PC-9 (cell line): ENCODE data around the gene EPHB2. TPM values are rescaled to one million over a fixed set of nuclear protein-coding genes. Genes with fewer than 3 reads are reported as not detected.

Experiments used
- BruUV-seq: library from RNA; stranded (reverse); fragments of 400-500 nt; replicated peaks from 2 replicates; lab custom pipeline; 2021; lab: Mats Ljungman, UMichigan
- CTCF ChIA-PET: fragments of 300-600 bp; sonication (Branson Sonifier 250); formaldehyde crosslinking; loops from one replicate; lab custom pipeline; 2022; ENCODE audit warnings: antibody characterized with exemption; lab: Charles Lee
- POLR2A ChIA-PET: fragments of 300-600 bp; sonication (Branson Sonifier 250); formaldehyde crosslinking; loops from one replicate; lab custom pipeline; 2022; ENCODE audit warnings: antibody characterized with exemption; ENCODE audit not compliant: unreplicated experiment; lab: Charles Lee
- DNase-seq, 2 experiments: peaks; one replicate each; pipeline versions ENCODE4 v3.0.0 to v3.0.0-alpha.2; 2015 to 2022; ENCODE audit warnings: mixed read lengths in 1 of 2
- H2AFZ ChIP-seq: fragments of 200-600 bp; sonication (generic); 2 replicates; pipeline ENCODE4 v1.8.1; 2017; ENCODE audit warnings: antibody characterized with exemption
- H3F3A ChIP-seq: fragments of 200-600 bp; sonication (generic); 2 replicates; pipeline ENCODE4 v1.8.1; 2017; ENCODE audit warnings: antibody characterized with exemption, mild to moderate bottlenecking, low read depth; ENCODE audit not compliant: insufficient read depth
- H3K27ac ChIP-seq: fragments of 200-600 bp; sonication (generic); 2 replicates; pipeline ENCODE4 v1.6.1; 2016; ENCODE audit warnings: mixed run types
- H3K27me3 ChIP-seq: fragments of 200-600 bp; sonication (generic); 2 replicates; pipeline ENCODE4 v1.6.1; 2016; ENCODE audit warnings: low read depth, mixed run types; ENCODE audit not compliant: insufficient read depth
- H3K36me3 ChIP-seq: fragments of 200-600 bp; sonication (generic); 2 replicates; pipeline ENCODE4 v1.6.1; 2016; ENCODE audit warnings: low read depth, mixed run types
- H3K4me1 ChIP-seq: fragments of 200-600 bp; sonication (generic); replicated peaks from 2 replicates; pipeline ENCODE4 v1.6.1; 2016; ENCODE audit warnings: mixed run types; ENCODE audit not compliant: insufficient read depth
- H3K4me2 ChIP-seq: fragments of 200-600 bp; sonication (generic); 2 replicates; pipeline ENCODE4 v1.6.1; 2017; ENCODE audit warnings: mixed run types
- H3K4me3 ChIP-seq: fragments of 200-600 bp; sonication (generic); 2 replicates; pipeline ENCODE4 v1.6.1; 2016; ENCODE audit warnings: mixed run types
- H3K79me2 ChIP-seq: fragments of 200-600 bp; sonication (generic); 2 replicates; pipeline ENCODE4 v1.6.1; 2017; ENCODE audit warnings: low read depth, mixed run types
- H3K9me2 ChIP-seq: fragments of 200-600 bp; sonication (generic); 2 replicates; pipeline ENCODE4 v1.8.1; 2017; ENCODE audit warnings: mild to moderate bottlenecking; ENCODE audit not compliant: insufficient read depth
- H3K9me3 ChIP-seq: fragments of 200-600 bp; sonication (generic); 2 replicates; pipeline ENCODE4 v1.8.1; 2016; ENCODE audit warnings: low read depth; ENCODE audit not compliant: insufficient read depth
- H4K20me1 ChIP-seq: fragments of 200-600 bp; sonication (generic); 2 replicates; pipeline ENCODE4 v1.8.1; 2017; ENCODE audit not compliant: insufficient read depth
- EZH2 ChIP-seq: fragments of 200-600 bp; sonication (generic); IDR thresholded peaks from 2 replicates; pipeline ENCODE4 v1.8.0; 2017; ENCODE audit warnings: antibody characterized with exemption, low read depth
- intact Hi-C: fragments of 100-400 bp; cut with micrococcal nuclease; formaldehyde crosslinking; loops from one replicate; pipeline ENCODE4 v1.10.0; 2022; ENCODE audit not compliant: unreplicated experiment
- total RNA-seq: library from RNA; stranded (reverse); gene quantifications from 2 replicates; pipeline ENCODE4 v1.2.3, GENCODE V29; 2021
- TF ChIP-seq, protein P1 (sequence below): fragments of 200-600 bp; sonication (generic); conservative IDR thresholded peaks from 2 replicates; pipeline ENCODE4 v1.6.1; 2017; ENCODE audit warnings: mixed run types, antibody characterized with exemption, mild to moderate bottlenecking, moderate library complexity

EPHB2 gene
- total RNA-seq, 1 experiment from 2014 or later = 26.7 TPM

DNA sequence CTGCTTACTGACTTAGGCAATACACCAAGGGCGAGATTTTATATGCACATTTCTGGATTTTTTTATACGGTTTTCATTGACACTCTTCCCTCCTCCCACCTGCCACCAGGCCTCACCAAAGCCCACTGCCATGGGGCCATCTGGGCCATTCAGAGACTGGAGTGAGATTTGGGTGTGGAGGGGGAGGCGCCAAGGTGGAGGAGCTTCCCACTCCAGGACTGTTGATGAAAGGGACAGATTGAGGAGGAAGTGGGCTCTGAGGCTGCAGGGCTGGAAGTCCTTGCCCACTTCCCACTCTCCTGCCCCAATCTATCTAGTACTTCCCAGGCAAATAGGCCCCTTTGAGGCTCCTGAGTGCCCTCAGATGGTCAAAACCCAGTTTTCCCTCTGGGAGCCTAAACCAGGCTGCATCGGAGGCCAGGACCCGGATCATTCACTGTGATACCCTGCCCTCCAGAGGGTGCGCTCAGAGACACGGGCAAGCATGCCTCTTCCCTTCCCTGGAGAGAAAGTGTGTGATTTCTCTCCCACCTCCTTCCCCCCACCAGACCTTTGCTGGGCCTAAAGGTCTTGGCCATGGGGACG, 204.1 kb downstream of the EPHB2 start:
- no peak overlapping the region for H3K4me2 ChIP-seq
- H2AFZ ChIP-seq = no peak overlapping the region
- CTCF ChIA-PET = no interaction called here
- H3K4me3 ChIP-seq = no peak overlapping the region
- no peaks in the 10 kb centered on the region for H3K36me3 ChIP-seq
- no peaks in the 10 kb centered on the region for H3K4me1 ChIP-seq
- TF ChIP-seq, protein P1, sequence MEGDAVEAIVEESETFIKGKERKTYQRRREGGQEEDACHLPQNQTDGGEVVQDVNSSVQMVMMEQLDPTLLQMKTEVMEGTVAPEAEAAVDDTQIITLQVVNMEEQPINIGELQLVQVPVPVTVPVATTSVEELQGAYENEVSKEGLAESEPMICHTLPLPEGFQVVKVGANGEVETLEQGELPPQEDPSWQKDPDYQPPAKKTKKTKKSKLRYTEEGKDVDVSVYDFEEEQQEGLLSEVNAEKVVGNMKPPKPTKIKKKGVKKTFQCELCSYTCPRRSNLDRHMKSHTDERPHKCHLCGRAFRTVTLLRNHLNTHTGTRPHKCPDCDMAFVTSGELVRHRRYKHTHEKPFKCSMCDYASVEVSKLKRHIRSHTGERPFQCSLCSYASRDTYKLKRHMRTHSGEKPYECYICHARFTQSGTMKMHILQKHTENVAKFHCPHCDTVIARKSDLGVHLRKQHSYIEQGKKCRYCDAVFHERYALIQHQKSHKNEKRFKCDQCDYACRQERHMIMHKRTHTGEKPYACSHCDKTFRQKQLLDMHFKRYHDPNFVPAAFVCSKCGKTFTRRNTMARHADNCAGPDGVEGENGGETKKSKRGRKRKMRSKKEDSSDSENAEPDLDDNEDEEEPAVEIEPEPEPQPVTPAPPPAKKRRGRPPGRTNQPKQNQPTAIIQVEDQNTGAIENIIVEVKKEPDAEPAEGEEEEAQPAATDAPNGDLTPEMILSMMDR = no peak
- no peak for TF ChIP-seq EZH2
- no peak overlapping the region for H3K27ac ChIP-seq
- no TSS peak for BruUV-seq
- intact Hi-C loops = no loop called here
- POLR2A ChIA-PET = no interaction called here
- H3K9me3 ChIP-seq = no peaks in the 10 kb centered on the region
- H3K9me2 ChIP-seq = no peaks in the 10 kb centered on the region
- DNase-seq = no peak
- no peaks in the 10 kb centered on the region for H3F3A ChIP-seq
- H3K79me2 ChIP-seq = no peaks in the 10 kb centered on the region
- H4K20me1 ChIP-seq = no peaks in the 10 kb centered on the region
- no peaks in the 10 kb centered on the region for H3K27me3 ChIP-seq

GRCh38 chr1:22915231-22915630, 204.6 kb downstream of the EPHB2 start:
- Histone ChIP-seq H3F3A (no peaks in the 10 kb centered on the region), H3K4me1 (no peaks in the 10 kb centered on the region), H3K9me2 (no peaks in the 10 kb centered on the region), H2AFZ (no peak overlapping the region), H3K9me3 (no peaks in the 10 kb centered on the region), H3K27ac (no peak overlapping the region), H3K36me3 (no peaks in the 10 kb centered on the region), H3K27me3 (no peaks in the 10 kb centered on the region), H4K20me1 (no peaks in the 10 kb centered on the region), H3K4me2 (no peak overlapping the region), H3K4me3 (no peak overlapping the region), H3K79me2 (no peaks in the 10 kb centered on the region)
- no peak for TF ChIP-seq EZH2
- TF ChIP-seq, protein P1 = no peak
- POLR2A ChIA-PET = no interaction called here
- DNase-seq = no peak
- BruUV-seq = no TSS peak
- CTCF ChIA-PET = no interaction called here
- intact Hi-C loops = no loop called here

- ChIA-PET POLR2A (interaction anchor here (0.7 kb wide), 1 partner anchor 190 kb away, joined by 3 read pairs; no protein-coding TSS in a partner anchor), CTCF (no interaction called here)
- DNase-seq = no peak
- Histone ChIP-seq H3K9me2 (no peaks in the 10 kb centered on the region), H3K4me3 (no peak overlapping the region), H3K4me2 (no peak overlapping the region), H3K79me2 (no peaks in the 10 kb centered on the region), H3K9me3 (no peaks in the 10 kb centered on the region), H2AFZ (no peak overlapping the region), H3K27me3 (no peaks in the 10 kb centered on the region), H4K20me1 (no peaks in the 10 kb centered on the region), H3K4me1 (no peaks in the 10 kb centered on the region), H3K36me3 (no peaks in the 10 kb centered on the region), H3F3A (no peaks in the 10 kb centered on the region), H3K27ac (no peak overlapping the region)
- TF ChIP-seq, protein P1 = no peak
- no peak for TF ChIP-seq EZH2
- intact Hi-C loops = no loop called here
- BruUV-seq = no TSS peak
These were observed 205.3 kb downstream of the EPHB2 start for GRCh38 chr1:22915816-22916470.
